Superior temporal gyrus (tissue), 1 donor: ENCODE results near the gene SPIN2A.
"Not testable (repeated sequence)": the region's sequence is repeated elsewhere in the genome, so short reads cannot be mapped to it uniquely, and the experiment has no call there.

Source experiments
- DNase-seq: peaks from one replicate; pipeline ENCODE4 v3.0.0-alpha.2; 2016; ENCODE audit errors: extremely low spot score

Gene SPIN2A

DNA sequence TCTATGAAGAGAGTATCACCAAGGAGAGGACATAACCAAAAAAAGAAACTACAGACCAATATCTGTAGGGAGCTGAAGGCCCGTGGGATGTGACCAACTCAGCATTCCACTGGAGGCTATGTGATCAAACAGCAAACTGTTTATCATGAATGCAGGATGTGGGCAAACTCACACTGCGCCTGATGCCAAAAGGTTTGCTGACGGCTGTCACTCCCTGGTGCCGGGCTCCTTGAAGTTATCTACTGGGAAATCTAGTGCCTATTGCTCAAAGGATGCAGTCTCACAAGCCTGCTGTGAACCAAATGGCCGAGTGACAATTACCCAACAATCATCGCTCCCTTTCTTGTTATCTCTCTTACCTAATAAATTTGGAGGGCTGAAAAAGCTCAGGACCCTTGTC, 34.3 kb downstream of the SPIN2A start:
- not testable (repeated sequence) for DNase-seq
